ENCODE data around the gene FAM221B.

Gene FAM221B

GRCh38 chr9:35845824-35846771 is 17.6 kb upstream of the FAM221B start:
- no peak for DNase-seq

GRCh38 chr9:35844628-35845270 is 16.2 kb upstream of the FAM221B start:
- DNase-seq, result no peak

DNA sequence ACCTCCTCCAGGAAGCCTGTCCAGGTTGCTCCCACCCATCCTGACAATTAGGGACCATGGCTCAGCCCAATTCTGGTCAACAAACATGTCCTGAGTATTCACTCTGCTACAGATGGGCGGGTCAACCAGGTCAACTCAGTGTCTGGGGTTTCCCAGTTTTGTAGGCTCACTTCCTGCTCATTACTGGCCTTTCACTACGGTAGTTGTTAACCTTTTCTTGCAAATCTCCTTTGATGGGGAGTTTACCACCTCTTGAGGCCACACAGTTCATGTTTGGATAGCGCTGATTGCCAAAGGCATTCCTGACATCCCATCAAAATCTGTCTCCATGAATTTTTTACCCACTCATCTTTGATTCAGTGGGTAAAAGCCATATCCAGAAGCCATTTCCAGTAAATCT is 14.3 kb upstream of the FAM221B start:
- no peak for DNase-seq

- no peak for DNase-seq
These were observed 13.7 kb upstream of the FAM221B start for GRCh38 chr9:35842020-35842745.

DNA sequence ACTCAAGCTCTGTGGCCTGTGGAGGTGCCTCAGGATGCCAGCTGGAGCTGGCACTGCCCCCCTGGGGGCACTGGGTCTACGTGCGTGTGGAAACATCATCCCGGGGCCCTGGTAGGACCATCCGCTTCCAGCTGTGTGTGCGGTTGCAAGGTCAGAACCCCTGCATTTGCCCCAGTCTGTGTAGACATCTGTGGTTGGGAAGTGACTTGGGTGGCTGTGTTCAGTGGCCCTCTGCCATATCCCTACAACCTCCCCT is 13.0 kb upstream of the FAM221B start:
- DNase-seq, result no peak

GRCh38 chr9:35840881-35841644 is 12.5 kb upstream of the FAM221B start:
- DNase-seq, result no peak

DNA sequence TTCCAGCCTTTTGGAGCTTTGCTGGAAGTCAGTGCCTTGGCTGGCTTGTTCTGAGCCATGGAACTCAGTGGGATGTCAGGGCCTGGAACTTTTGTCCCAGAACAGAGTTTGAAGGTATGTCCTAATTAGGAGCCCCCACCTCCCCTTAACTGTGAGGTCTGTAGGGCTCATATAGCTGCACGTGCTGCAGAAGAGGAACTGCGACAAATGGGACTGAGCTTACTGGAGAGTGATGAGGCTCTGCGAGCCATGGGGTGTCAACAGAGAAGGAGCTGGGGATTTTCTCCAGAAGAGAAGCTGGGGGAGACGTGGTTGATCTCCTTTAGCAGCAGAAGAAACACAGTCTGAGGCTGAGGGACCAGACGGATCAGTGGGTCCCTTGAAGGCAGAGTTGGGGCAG is 11.4 kb upstream of the FAM221B start:
- no peak for DNase-seq

- DNase-seq, result no peak
These were observed 8.1 kb upstream of the FAM221B start for GRCh38 chr9:35836595-35836994.

DNA sequence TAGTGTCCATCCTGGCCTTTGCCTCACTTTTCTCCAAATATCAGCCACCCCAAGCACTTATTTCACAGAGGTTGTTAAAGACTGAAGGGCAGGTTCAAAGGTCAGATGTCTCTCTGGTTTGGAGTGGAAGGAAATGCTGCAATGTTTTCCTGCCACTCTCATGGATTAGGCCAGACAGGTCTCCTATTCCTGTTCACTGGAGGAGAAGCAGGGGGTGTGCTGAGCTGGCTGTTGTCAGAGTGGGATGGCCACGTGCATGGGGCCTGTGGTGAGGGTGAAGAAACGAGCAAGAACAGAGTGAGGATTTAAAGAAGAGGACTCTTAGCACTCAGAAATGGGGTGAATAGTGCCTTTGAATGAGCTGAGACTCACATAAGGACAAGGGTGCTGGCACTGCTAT is 7.2 kb upstream of the FAM221B start:
- no peak for DNase-seq

DNA sequence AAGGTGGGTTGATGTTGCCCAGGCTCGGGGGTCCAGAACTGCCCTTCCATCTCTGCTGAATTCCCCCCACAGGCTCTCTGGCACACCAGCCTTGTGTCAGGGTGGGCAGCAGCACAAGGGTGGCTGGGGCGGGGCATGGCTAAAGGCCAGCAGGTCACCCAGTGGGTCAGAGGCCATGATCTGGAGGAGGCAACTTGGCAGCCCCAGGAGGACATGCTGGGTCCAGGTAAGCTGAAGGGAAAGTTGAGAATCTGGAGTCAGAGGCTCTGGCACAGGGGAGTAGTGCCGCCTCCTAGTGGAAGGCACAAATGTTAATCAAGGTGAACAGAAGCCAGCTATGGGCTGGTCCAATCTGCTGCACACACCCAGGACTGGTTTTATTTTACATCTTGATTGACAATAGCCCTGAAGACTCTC is 6.7 kb upstream of the FAM221B start:
- DNase-seq, result no peak

DNA sequence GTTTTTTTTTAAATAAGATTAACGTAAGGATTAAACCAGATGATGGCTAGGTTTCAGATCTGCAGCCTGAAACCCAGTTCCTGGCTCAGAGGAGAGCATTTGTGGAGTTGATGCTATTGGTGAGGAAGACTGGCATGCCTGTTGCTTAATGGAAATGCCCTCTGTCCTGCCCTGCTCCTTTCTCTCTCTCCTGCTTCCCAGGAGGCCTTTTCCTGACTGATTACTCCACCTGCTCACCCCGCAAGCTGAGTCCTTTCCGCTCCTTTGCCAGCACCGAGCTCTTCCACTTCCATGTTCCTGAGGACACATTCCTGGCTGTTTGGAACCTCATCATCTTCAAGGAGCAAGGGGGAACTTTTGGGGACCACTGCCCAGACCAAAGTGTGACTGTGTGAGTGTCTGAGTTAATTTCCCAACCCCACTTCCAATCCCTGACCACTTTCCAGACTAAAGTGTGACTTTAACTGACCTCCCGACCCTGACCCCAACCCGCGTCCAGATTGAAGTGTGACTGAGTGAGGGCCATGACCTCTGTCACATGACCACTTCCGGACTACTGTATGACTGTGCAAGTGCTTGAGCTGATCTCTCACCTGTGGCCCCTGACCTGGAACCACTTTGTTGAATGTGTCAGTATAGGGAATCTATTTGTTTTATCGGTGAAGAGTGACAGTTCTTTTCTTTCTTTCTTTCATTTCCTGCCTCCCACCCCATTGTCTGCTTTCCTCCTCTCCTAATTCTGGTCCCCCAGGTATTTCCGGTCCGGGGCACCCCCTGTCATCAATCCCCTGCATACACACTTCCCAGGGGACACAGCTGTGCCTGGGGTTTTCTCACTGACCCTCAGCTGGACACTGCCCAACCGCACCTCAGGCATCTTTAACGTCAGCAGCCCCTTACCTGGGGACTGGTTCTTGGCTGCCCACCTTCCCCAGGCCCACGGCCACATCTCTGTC is 6.0 kb upstream of the FAM221B start:
- no peak for DNase-seq

DNA sequence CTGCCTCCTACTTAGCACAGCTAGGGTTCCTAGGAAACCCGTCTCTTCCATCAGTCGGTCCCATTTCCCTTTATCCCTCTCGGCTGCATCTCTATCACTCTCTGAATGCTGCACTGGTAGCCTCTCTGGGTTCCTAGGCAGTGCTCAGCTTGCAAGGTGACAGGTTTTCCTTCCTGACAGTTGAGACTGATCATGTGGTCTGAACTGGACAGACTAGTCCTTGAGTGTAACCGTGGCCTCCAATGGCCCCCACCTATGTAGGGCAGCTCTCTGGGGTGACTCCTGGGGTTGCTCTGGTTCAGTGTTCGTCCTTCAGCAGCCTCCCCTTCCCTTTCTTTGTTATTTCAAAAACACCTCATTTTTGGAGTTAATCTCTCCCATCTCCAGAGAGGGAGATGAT is 4.3 kb upstream of the FAM221B start:
- no peak for DNase-seq

DNA sequence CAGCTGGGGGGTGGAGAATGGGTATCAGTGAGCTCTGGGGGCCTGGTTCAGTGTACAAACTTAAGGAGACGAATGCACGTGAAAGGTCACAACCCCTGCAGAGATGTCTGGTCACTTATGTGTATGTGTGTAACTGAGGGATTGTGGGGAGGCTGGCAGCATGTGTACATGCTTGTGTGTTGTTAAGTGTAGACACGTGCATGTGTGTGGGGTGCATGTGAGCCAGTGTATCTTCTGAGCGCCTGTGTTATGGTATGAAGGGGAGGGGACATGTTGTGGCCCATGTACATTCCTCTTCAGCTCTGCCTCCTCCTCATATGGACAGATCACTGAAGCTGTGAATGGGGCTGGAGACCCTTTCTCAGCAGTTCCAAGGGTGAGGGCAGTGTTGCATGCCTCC is 2.5 kb upstream of the FAM221B start:
- no peak for DNase-seq

GRCh38 chr9:35829764-35830096 is 1.2 kb upstream of the FAM221B start:
- no peak for DNase-seq

- peak; percentile 95 for DNase-seq
These were observed 692 bp upstream of the FAM221B start, which contains the start of gene TMEM8B for GRCh38 chr9:35829084-35829763. TSS of gene TMEM8B (plus strand) at chr9:35829228. CDS start at chr9:35829448, 220 bp downstream.

DNA sequence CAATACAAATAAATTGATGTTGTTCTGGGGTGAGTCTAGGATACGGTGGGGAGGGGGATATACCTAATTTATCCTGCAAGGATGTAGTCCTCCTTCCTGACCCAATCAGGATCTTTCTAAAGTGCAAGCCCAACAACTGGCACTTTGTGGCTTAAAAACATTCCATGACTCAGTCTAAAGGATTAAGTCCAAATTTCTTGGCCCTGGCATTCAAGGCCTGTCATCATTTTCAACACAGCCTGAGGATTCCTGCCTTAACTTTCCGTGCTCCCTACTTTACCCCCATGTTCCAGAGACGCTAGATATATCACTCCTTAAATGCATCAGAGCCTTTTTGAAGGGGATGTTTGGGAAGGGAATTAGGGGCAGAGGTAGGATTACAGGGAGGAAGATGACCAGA is 1.0 kb downstream of the FAM221B start:
- no peak for DNase-seq

- DNase-seq, result no peak
These were observed 2.3 kb downstream of the FAM221B start for GRCh38 chr9:35826071-35826701.

DNA sequence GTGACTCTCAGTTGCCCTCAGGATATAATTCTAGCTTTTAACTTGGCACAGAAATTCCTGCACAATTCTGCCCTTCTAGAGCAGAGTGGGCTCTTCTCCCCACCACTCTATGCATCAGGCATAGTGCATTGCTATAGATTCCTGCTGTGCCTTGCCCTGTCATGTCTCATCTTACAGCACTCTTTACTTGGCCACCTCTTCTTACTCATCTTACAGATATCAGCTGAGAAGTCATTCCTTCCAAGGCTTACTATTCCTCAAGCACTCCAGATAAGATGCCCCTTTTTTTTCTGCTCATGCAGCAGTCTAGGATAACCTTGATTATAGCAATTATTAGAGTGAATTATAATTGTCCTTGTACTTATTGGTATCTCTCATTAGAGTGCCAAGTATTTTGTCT is 5.6 kb downstream of the FAM221B start:
- DNase-seq, result no peak

- DNase-seq, result no peak
These were observed 8.5 kb downstream of the FAM221B start for GRCh38 chr9:35820076-35820475.

- no peak for DNase-seq
These were observed 10.2 kb downstream of the FAM221B start for GRCh38 chr9:35818341-35818740.

GRCh38 chr9:35816708-35817107 is 11.8 kb downstream of the FAM221B start:
- no peak for DNase-seq
